Stimulated activated CD4-positive, alpha-beta T cell treated with anti-CD3 and anti-CD28 coated beads, Interleukin-2, amount 100 ng/mL, for 4 hours (primary cell): ENCODE measurements around the gene SNRNP70.
"Not testable (repeated sequence)": the region's sequence is repeated elsewhere in the genome, so short reads cannot be mapped to it uniquely, and the experiment has no call there.

Experiments used
- DNase-seq: peaks from one replicate; pipeline ENCODE4 v3.0.0-alpha.2; 2020; ENCODE audit warnings: low read depth

SNRNP70 gene

GRCh38 chr19:49120868-49121267 lies 35.6 kb downstream of the SNRNP70 start:
- DNase-seq, result no peak

GRCh38 chr19:49121841-49122240 lies 36.6 kb downstream of the SNRNP70 start:
- DNase-seq, result not testable (repeated sequence)

- DNase-seq, result not testable (repeated sequence)
Measured at GRCh38 chr19:49123285-49123684, 38.0 kb downstream of the SNRNP70 start.

- no peak for DNase-seq
Measured at GRCh38 chr19:49125025-49125731, 39.9 kb downstream of the SNRNP70 start.

- DNase-seq, result no peak
Measured at GRCh38 chr19:49126575-49126974, 41.3 kb downstream of the SNRNP70 start.

GRCh38 chr19:49127225-49127624 lies 42.0 kb downstream of the SNRNP70 start:
- not testable (repeated sequence) for DNase-seq

- DNase-seq, result peak; percentile 91
Measured at GRCh38 chr19:49127674-49128544, 42.7 kb downstream of the SNRNP70 start.

- DNase-seq, result no peak
Measured at GRCh38 chr19:49128545-49129237, 43.4 kb downstream of the SNRNP70 start.

GRCh38 chr19:49129238-49129583 lies 44.0 kb downstream of the SNRNP70 start:
- DNase-seq, result no peak

- DNase-seq, result no peak
Measured at GRCh38 chr19:49130325-49130724, 45.1 kb downstream of the SNRNP70 start.

- DNase-seq, result no peak
Measured at GRCh38 chr19:49132974-49133609, 47.8 kb downstream of the SNRNP70 start.

- DNase-seq, result no peak
Measured at GRCh38 chr19:49133621-49134454, 48.6 kb downstream of the SNRNP70 start.

- no peak for DNase-seq
Measured at GRCh38 chr19:49135686-49136085, 50.4 kb downstream of the SNRNP70 start.

- no peak for DNase-seq
Measured at GRCh38 chr19:49136771-49137171, 51.5 kb downstream of the SNRNP70 start.

- no peak for DNase-seq
Measured at GRCh38 chr19:49140951-49141350, 55.7 kb downstream of the SNRNP70 start.

- DNase-seq, result no peak
Measured at GRCh38 chr19:49141352-49141751, 56.1 kb downstream of the SNRNP70 start.

GRCh38 chr19:49142866-49143335 lies 57.6 kb downstream of the SNRNP70 start:
- DNase-seq, result no peak

GRCh38 chr19:49145573-49146407 lies 60.5 kb downstream of the SNRNP70 start:
- DNase-seq, result peak; percentile 61

- DNase-seq, result not testable (repeated sequence)
Measured at GRCh38 chr19:49146408-49146770, 61.1 kb downstream of the SNRNP70 start.

- no peak for DNase-seq
Measured at GRCh38 chr19:49148044-49148682, 62.9 kb downstream of the SNRNP70 start.
